Pons (tissue), 1 donor: ENCODE measurements around the gene LIPE.
"Not testable (repeated sequence)": the region's sequence is repeated elsewhere in the genome, so short reads cannot be mapped to it uniquely, and the experiment has no call there.

Experiments used
- DNase-seq: peaks from one replicate; pipeline ENCODE4 v3.0.0-alpha.2; 2016; ENCODE audit warnings: low spot score

The LIPE gene, protein sequence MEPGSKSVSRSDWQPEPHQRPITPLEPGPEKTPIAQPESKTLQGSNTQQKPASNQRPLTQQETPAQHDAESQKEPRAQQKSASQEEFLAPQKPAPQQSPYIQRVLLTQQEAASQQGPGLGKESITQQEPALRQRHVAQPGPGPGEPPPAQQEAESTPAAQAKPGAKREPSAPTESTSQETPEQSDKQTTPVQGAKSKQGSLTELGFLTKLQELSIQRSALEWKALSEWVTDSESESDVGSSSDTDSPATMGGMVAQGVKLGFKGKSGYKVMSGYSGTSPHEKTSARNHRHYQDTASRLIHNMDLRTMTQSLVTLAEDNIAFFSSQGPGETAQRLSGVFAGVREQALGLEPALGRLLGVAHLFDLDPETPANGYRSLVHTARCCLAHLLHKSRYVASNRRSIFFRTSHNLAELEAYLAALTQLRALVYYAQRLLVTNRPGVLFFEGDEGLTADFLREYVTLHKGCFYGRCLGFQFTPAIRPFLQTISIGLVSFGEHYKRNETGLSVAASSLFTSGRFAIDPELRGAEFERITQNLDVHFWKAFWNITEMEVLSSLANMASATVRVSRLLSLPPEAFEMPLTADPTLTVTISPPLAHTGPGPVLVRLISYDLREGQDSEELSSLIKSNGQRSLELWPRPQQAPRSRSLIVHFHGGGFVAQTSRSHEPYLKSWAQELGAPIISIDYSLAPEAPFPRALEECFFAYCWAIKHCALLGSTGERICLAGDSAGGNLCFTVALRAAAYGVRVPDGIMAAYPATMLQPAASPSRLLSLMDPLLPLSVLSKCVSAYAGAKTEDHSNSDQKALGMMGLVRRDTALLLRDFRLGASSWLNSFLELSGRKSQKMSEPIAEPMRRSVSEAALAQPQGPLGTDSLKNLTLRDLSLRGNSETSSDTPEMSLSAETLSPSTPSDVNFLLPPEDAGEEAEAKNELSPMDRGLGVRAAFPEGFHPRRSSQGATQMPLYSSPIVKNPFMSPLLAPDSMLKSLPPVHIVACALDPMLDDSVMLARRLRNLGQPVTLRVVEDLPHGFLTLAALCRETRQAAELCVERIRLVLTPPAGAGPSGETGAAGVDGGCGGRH

GRCh38 chr19:42427313-42427712 is at the start of gene LIPE:
Gene LIPE, minus strand, starts transcription at chr19:42427388. Its CDS starts 239 bp downstream, at chr19:42427149.
- no peak for DNase-seq

- DNase-seq = no peak
Measured at GRCh38 chr19:42475366-42475765, 48.2 kb upstream of the LIPE start.

DNA sequence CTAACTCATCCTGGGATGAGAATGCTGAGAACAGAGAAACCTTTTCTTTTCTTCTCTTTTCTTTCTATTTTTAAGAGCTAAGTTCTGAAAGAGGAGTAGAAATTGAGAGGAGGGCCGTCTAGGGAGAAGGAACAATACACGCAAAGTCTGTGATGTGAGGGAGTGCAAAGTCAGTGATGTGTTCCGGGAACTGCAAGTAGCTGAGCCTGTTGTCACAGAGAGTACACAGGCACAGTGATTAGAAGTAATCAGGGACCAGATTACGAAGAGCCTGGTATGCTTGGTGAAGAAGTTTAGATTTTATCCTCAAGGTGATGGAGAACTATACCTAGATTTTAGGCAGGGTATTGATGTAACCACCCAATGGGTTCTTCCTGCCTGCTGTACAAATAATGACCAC is 47.6 kb upstream of the LIPE start:
- peak; percentile 63 for DNase-seq

- DNase-seq = no peak
Measured at GRCh38 chr19:42473686-42474085, 46.5 kb upstream of the LIPE start.

- no peak for DNase-seq
Measured at GRCh38 chr19:42472402-42473147, 45.4 kb upstream of the LIPE start.

DNA sequence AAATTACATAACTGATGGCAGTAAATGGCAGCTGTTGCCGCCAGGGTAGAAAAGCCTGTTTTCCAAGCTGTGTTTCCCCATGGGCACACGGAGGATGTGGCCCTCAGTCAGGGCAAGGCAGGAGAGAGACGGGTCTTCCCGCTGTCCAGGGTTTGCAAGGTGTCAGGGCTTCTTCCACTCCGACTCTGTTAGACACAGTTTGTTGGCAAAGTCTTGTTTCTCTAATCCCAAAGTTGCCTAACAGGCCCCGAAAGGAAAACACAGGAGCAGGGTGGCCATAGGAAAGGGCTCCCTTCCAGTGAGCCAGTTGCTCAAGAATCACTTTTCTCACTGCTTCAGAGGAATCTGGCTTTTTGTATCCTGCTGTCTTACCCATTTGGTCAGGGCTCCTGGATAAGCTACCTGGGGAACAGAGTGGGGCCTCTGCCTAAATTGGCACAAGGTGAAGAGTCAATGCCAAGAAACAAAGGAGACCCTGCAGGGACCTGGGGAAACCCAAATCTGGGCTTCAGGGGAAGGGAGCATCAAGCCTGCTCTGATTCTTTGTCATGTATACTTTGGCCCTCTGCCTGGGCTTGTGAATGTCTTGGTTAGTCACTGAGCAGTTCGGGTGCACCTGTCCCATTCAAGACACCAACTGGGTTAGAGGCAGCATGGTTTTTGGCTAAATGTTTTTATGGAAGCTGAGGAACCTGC is 44.5 kb upstream of the LIPE start:
- no peak for DNase-seq

- no peak for DNase-seq
Measured at GRCh38 chr19:42469311-42470235, 42.4 kb upstream of the LIPE start.

GRCh38 chr19:42468273-42468796 is 41.1 kb upstream of the LIPE start:
- no peak for DNase-seq

GRCh38 chr19:42467183-42467760 is 40.1 kb upstream of the LIPE start:
- DNase-seq = peak; percentile 75

GRCh38 chr19:42466521-42467182 is 39.5 kb upstream of the LIPE start:
- peak; percentile 40 for DNase-seq

DNA sequence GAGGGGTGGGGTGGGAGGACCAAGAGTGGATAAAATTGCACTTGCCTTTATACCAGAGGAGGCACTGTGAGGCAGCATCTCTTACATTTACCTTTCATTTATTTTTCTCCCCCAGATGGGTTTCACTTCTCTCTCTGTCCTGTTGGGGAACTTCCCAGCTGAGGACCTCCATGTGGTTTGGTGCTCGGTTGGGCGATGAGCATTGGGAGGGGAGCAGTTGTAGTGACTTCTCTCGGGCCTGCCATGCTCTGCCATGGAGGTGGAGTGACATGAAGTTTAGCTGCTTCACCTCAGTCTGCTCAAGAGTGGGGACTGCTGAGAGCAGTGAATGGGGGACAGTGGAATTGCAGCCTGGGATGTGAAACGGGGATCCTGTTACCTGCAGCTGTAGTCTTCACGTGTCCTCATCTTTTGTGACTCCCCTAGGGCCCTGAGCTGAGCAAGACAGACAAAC is 38.7 kb upstream of the LIPE start:
- DNase-seq = peak; percentile 53

DNA sequence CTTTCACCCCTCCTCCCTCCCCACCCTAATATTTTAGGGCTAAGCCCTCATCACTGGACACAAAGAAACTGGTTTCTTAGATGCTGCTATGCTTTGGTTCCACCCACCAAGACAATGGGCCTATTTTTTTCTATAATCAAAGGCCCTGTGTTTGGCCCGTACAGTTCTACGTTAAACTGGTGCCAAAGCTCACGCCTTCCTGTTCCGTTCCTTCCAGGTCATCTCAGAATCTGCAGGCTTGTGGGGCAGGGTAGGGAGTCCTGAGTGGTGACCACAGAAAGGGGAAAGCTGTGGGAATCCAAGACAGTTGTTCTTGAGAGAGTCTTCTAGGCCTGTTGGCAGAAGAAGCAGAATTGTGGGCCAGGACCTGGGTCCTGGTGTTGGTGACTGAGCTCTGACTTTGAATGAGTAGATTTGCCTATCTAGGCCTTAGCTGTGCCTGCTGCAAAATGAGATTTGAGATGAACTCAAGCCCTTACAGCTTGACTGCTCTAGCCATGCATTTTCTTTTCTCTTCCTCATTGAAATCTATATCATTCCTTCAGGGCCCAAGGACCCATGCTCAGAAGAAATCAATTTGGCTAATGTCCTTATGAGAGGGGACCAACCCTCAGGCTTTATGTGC is 34.6 kb upstream of the LIPE start:
- DNase-seq = peak; percentile 98

DNA sequence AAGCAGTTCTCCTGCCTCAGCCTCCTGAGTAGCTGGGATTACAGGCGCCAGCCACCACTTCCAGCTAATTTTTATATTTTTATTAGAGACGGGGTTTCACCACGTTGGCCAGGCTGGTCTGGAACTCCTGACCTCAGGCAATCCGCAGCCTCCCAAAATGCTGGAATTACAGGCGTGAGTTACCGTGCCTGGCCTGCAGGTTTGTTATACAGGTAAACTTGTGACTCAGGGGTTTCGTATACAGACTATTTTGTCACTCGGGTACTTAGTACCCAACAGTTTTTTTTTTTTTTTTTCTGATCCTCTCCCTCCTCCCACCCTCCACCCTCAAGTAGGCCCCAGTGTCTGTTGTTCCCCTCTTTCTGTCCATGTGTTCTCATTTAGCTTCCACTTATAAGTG is 34.0 kb upstream of the LIPE start:
- DNase-seq = not testable (repeated sequence)

DNA sequence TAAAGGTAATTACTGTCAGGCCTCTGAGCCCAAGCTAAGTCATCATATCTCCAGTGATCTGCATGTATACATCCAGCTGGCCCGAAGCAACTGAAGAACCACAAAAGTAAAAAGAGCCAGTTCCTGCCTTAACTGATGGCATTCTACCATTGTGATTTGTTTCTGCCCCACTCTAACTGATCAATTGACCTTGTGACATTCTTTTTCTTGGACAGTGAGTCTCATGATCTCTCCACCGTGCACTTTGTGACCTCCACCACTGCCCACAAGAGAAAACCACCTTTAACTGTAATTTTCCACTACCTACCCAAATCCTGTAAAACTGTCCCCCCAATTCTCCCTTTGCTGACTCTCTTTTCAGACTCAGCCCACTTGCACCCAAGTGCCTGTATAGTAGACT is 32.7 kb upstream of the LIPE start:
- DNase-seq = no peak

GRCh38 chr19:42455621-42456081 is 28.5 kb upstream of the LIPE start:
- DNase-seq = no peak

- no peak for DNase-seq
Measured at GRCh38 chr19:42455086-42455485, 27.9 kb upstream of the LIPE start.

DNA sequence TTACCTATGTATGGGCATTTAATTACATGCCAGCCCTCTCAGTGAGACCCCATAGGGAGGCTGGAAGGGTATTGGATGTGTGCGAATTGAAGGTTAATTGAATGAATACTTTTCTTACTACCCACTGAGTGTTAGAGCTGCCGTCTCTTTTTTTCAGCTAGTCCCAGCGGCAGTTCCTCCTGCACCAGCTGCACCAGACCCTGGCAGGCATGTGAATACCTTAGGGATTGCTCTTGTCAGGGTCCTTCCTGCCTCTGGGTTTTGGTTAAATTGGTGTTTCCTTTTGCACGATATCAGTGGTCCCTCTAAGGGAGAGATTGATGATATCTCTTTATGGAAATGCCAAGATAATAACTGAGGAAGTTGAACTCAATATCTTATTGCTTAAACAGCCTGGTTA is 25.4 kb upstream of the LIPE start:
- DNase-seq = no peak

DNA sequence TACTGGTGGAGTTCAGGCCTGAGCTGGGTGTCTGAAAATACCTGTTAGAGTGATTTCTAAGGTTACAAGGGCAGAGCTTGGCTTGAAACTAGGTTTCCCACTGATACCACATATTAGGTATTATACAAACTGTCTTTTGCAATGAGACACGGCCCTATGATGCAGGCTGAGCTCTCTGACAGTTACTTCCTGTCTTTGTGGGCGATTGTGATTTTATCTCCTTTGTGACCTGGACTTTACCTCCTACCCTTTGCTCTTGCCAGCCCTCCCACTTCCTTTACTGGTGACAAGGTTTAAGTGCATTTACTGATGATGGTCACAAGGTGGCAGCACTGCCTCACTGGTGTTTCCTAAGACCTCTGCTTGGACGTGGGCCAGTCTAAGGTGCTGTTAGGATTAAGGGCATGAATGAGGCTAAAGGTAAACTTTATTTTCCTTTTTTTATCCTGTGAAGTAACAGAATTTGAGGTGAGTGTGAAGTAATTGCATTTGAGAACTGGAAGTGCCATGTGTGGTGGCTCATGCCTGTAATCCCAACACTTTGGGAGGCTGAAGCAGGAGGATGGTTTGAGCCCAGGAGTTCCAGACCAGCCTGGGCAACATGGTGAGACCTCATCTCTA is 23.2 kb upstream of the LIPE start:
- peak; percentile 92 for DNase-seq
